DND-41 (cell line): ENCODE measurements around the gene KRTCAP2.

ENCODE experiments used
- CTCF ChIP-seq: IDR thresholded peaks from 2 replicates; pipeline ENCODE4 v1.5.1; 2012; ENCODE audit warnings: borderline replicate concordance, low read length, moderate library complexity, mild to moderate bottlenecking; ENCODE audit not compliant: poor library complexity, severe bottlenecking; ENCODE audit errors: extremely low read depth
- EZH2 ChIP-seq: IDR thresholded peaks from 3 replicates; pipeline ENCODE4 v1.6.1; 2012; ENCODE audit warnings: borderline replicate concordance, low read depth, mild to moderate bottlenecking, moderate library complexity, low read length, inconsistent platforms; ENCODE audit not compliant: severe bottlenecking

GRCh38 chr1:155128755-155129473, 44.2 kb downstream of the KRTCAP2 start:
- TF ChIP-seq CTCF = no peak
- TF ChIP-seq EZH2 = no peak
